Smooth muscle cell (in vitro differentiated cells): ENCODE results near the gene CDK9. TPM values are rescaled to one million over a fixed set of nuclear protein-coding genes. Genes with fewer than 3 reads are reported as not detected.

Experiments
- DNase-seq: peaks from one replicate; lab custom pipeline; 2025; ENCODE audit not compliant: unreplicated experiment; lab: John Stamatoyannopoulos, UW
- H2AFZ ChIP-seq: fragments of 200-600 bp; sonication (generic); 2 replicates; pipeline ENCODE4 v1.6.0; 2016; ENCODE audit warnings: antibody characterized with exemption, low read depth, mild to moderate bottlenecking
- H3F3A ChIP-seq: fragments of 200-600 bp; sonication (generic); 2 replicates; pipeline ENCODE4 v1.6.0; 2017; ENCODE audit warnings: antibody characterized with exemption, low read depth
- H3K27ac ChIP-seq: fragments of 200-600 bp; sonication (generic); 2 replicates; pipeline ENCODE4 v1.5.1; 2016; ENCODE audit warnings: low read depth, mild to moderate bottlenecking
- H3K27me3 ChIP-seq: fragments of 200-600 bp; sonication (generic); 2 replicates; pipeline ENCODE4 v1.6.1; 2016; ENCODE audit warnings: low read depth, mild to moderate bottlenecking
- H3K36me3 ChIP-seq: fragments of 200-600 bp; sonication (generic); 2 replicates; pipeline ENCODE4 v1.5.1; 2016; ENCODE audit warnings: low read depth
- H3K4me1 ChIP-seq: fragments of 200-600 bp; sonication (generic); 2 replicates; pipeline ENCODE4 v1.5.1; 2016; ENCODE audit warnings: low read depth
- H3K4me2 ChIP-seq: fragments of 200-600 bp; sonication (generic); 2 replicates; pipeline ENCODE4 v1.6.0; 2016; ENCODE audit warnings: mild to moderate bottlenecking
- H3K4me3 ChIP-seq: fragments of 200-600 bp; sonication (generic); 2 replicates; pipeline ENCODE4 v1.5.1; 2016; ENCODE audit warnings: mild to moderate bottlenecking
- H3K79me2 ChIP-seq: fragments of 200-600 bp; sonication (generic); 2 replicates; pipeline ENCODE4 v1.6.0; 2016; ENCODE audit warnings: low read depth, mild to moderate bottlenecking
- H3K9ac ChIP-seq: fragments of 200-600 bp; sonication (generic); 2 replicates; pipeline ENCODE4 v1.6.0; 2016; ENCODE audit warnings: low read depth
- H3K9me3 ChIP-seq: fragments of 200-600 bp; sonication (generic); replicated peaks from 2 replicates; pipeline ENCODE4 v1.5.1; 2016; ENCODE audit warnings: low read depth
- H4K20me1 ChIP-seq: fragments of 200-600 bp; sonication (generic); 2 replicates; pipeline ENCODE4 v1.6.0; 2016; ENCODE audit warnings: low read depth
- whole genome bisulfite sequencing: methylation state at CpG from one replicate; pipeline ENCODE4 v1.1.7; 2016; ENCODE audit warnings: low lambda C conversion rate; 5-methylcytosine and 5-hydroxymethylcytosine counted together
- polyA plus RNA-seq: library from polyadenylated mRNA; unstranded; fragments of >200 nt; fragmentation: Nextera tagmentation; extraction: Ambion mirVana; gene quantifications from 2 replicates; pipeline ENCODE4 v1.2.1, GENCODE V29; 2016
- total RNA-seq: library from RNA; depleted of rRNA; stranded (reverse); fragments of >200 nt; gene quantifications from 2 replicates; pipeline ENCODE4 v1.2.3, GENCODE V29; 2014
- TF ChIP-seq, protein P1 (sequence below): fragments of 200-600 bp; sonication (generic); IDR thresholded peaks from 2 replicates; pipeline ENCODE4 v1.5.1; 2017; ENCODE audit warnings: borderline replicate concordance, mild to moderate bottlenecking, antibody characterized with exemption; ENCODE audit not compliant: insufficient read depth, poor library complexity, severe bottlenecking

Gene CDK9
- total and polyA plus RNA-seq, 2 experiments from 2014 or later = 38.2 to 68.6 TPM

DNA sequence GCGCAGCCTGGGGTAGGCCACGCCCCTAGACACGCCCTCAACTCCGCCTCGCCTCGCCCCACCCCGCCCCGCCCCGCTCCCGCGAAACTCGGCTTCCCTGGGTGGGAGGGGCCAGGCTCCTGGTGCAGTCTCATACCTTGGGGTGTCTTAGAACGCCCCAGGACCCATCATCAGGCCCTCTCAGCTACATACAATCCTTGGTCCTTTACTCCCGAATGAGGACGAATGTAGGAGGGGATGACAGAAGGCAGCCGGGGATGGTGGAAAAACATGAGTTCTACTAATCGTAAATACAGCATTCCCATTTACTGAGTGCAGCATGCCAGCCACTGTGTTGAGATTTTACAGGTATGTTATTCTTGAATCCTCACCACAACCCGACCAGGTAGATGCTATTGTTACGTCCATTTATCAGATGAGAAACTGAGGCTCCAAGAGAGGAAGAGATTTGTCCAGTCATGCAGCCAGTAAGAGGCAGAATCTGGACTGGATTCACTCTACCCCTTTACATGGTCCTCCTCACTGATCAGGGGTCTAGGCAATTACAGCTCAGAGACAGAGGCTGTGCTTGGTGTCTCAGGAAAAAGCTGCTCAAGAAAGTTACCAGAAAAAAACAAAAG, 14.2 kb upstream of the CDK9 start:
- Histone ChIP-seq H3K27me3 (no peaks in the 10 kb centered on the region), H3K4me3 (peak overlapping the region; percentile 55), H3K9me3 (no peaks in the 10 kb centered on the region), H4K20me1 (no peaks in the 10 kb centered on the region), H3F3A (no peaks in the 10 kb centered on the region), H3K27ac (no peak overlapping the region), H3K4me2 (peak overlapping the region; percentile 82), H3K79me2 (no peaks in the 10 kb centered on the region), H3K4me1 (peaks cover 8% of the 10 kb centered on the region), H3K36me3 (no peaks in the 10 kb centered on the region), H2AFZ (peak overlapping the region; percentile 11), H3K9ac (no peak overlapping the region)
- TF ChIP-seq, protein P1, sequence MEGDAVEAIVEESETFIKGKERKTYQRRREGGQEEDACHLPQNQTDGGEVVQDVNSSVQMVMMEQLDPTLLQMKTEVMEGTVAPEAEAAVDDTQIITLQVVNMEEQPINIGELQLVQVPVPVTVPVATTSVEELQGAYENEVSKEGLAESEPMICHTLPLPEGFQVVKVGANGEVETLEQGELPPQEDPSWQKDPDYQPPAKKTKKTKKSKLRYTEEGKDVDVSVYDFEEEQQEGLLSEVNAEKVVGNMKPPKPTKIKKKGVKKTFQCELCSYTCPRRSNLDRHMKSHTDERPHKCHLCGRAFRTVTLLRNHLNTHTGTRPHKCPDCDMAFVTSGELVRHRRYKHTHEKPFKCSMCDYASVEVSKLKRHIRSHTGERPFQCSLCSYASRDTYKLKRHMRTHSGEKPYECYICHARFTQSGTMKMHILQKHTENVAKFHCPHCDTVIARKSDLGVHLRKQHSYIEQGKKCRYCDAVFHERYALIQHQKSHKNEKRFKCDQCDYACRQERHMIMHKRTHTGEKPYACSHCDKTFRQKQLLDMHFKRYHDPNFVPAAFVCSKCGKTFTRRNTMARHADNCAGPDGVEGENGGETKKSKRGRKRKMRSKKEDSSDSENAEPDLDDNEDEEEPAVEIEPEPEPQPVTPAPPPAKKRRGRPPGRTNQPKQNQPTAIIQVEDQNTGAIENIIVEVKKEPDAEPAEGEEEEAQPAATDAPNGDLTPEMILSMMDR = no peak
- no peak for DNase-seq
- WGBS = 8% methylated on average over 12 of the region's 19 CpGs

DNA sequence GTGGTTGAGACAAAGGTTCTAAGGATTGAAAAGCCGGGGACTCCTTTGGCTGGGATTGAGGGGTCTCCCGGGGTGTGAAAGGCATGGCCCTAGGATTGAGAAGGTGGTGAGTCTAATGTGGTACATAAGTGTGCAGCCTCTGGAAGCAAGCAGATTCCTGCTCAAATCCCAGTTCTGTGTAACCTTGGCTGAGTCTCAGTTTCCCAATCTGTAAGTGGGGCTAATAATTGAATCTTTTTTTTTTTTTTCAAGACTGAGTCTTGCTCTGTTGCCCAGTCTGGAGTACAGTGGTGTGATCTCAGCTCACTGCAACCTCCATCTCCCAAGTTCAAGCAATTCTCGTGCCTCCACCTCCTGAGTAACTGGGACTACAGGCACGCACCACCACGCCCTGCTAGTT, 13.2 kb upstream of the CDK9 start:
- H3K4me3 ChIP-seq = no peak overlapping the region
- no peaks in the 10 kb centered on the region for H3F3A ChIP-seq
- no peak overlapping the region for H3K9ac ChIP-seq
- 98% methylated on average over 5 of the region's 5 CpGs for WGBS
- H3K9me3 ChIP-seq = no peaks in the 10 kb centered on the region
- no peaks in the 10 kb centered on the region for H3K36me3 ChIP-seq
- H3K4me2 ChIP-seq = no peak overlapping the region
- no peaks in the 10 kb centered on the region for H3K27me3 ChIP-seq
- no peak overlapping the region for H2AFZ ChIP-seq
- DNase-seq = no peak
- no peak overlapping the region for H3K27ac ChIP-seq
- TF ChIP-seq, protein P1 = no peak
- no peaks in the 10 kb centered on the region for H4K20me1 ChIP-seq
- peaks cover 8% of the 10 kb centered on the region for H3K4me1 ChIP-seq
- H3K79me2 ChIP-seq = no peaks in the 10 kb centered on the region

DNA sequence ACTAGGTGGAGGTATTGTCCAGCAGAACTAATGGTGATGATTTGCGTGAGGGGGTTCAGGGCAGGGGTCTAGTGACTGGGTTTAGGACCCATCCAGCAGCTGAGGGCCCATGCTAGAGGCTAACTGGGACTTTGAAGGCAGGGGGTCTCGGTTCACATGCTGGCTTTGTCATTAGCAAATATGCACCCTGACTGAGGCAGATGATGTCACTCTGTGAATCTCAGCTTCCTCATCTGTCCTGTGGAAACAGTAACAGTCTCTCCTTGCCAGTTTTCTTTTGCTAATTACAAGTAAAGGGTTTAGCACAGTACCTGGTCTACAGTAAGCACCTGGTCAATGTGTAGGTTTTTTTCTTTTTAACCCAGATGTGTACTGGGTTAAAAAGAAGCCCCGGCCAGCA, 12.6 kb upstream of the CDK9 start:
- WGBS = 82% methylated on average over 3 of the region's 3 CpGs
- no peaks in the 10 kb centered on the region for H3F3A ChIP-seq

DNA sequence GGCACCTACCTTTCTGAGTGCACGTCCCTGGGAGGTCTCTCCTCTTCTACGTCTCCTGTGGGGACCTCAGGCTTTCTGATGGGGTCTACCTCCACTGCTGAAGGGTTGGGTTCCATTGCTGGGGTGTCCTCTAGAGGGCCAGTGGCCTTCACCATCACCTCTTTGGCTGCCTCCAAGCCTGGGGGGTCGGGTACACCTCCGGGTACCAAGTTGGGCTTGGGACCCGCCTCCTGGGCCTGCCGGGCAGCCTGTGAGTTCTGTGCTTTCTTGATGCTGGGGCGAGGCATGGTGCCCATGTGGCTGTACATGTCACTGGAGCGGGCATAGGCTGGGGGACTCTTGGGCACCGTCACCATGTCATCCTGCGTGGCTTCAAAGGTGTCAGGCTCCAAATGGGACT, 11.9 kb upstream of the CDK9 start:
- peaks cover 8% of the 10 kb centered on the region for H3K4me1 ChIP-seq
- TF ChIP-seq, protein P1 = no peak

More for the DNA sequence above, 12.6 kb upstream of the CDK9 start:
- TF ChIP-seq, protein P1 = no peak
- no peak overlapping the region for H3K27ac ChIP-seq
- H3K4me3 ChIP-seq = no peak overlapping the region
- H3K27me3 ChIP-seq = no peaks in the 10 kb centered on the region
- no peaks in the 10 kb centered on the region for H4K20me1 ChIP-seq
- H3K9me3 ChIP-seq = no peaks in the 10 kb centered on the region
- no peak overlapping the region for H2AFZ ChIP-seq
- no peak overlapping the region for H3K9ac ChIP-seq
- H3K79me2 ChIP-seq = no peaks in the 10 kb centered on the region
- H3K4me1 ChIP-seq = peaks cover 8% of the 10 kb centered on the region
- no peak overlapping the region for H3K4me2 ChIP-seq
- no peak for DNase-seq
- no peaks in the 10 kb centered on the region for H3K36me3 ChIP-seq

More for the DNA sequence above, 11.9 kb upstream of the CDK9 start:
- Histone ChIP-seq H3F3A (no peaks in the 10 kb centered on the region), H4K20me1 (no peaks in the 10 kb centered on the region), H3K79me2 (no peaks in the 10 kb centered on the region), H3K27ac (no peak overlapping the region), H3K9me3 (no peaks in the 10 kb centered on the region), H3K9ac (no peak overlapping the region), H3K4me2 (no peak overlapping the region), H3K27me3 (no peaks in the 10 kb centered on the region), H2AFZ (no peak overlapping the region), H3K36me3 (no peaks in the 10 kb centered on the region), H3K4me3 (no peak overlapping the region)
- DNase-seq = no peak
- 95% methylated on average over 10 of the region's 10 CpGs for WGBS
